GM18867 (cell line): Measurements from ENCODE around the gene RBBP8.

Experiments used
- ATAC-seq: cut with Tn5 transposase; IDR thresholded peaks from one replicate; pipeline ENCODE4 v1.9.1; 2021; ENCODE audit warnings: mild to moderate bottlenecking, moderate library complexity; ENCODE audit not compliant: unreplicated experiment

The RBBP8 gene

DNA sequence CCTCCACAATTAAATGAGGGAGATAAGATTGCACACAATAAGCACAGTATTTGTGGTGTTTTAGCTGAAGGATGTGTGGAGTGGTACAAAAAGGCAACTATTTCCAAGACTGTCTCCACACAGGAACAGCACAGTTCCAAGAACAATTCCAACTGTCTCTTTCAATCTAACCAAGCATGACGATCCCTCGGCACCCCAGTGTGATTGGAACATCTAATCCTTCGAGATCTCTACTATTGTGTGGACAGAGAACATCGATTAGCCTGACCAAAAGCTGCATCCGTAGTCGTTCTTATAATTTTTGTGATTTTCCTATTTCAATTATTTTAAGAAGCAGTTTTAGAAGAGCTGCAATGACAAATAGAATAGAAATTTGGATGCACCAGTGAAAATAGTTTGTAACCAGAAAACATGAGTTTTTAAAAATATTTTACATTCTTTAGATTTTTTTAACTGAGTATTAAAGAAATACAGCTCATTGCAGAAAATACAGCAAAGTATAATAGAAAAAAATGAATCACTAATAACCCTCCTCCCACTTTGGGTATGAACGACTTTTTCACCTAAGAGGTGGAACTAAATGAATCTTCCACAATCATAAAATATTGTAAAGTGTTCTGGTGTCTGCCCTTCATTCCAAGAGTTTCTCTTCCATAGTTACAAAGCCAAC, 125.8 kb downstream of the RBBP8 start:
- ATAC-seq = no peak

DNA sequence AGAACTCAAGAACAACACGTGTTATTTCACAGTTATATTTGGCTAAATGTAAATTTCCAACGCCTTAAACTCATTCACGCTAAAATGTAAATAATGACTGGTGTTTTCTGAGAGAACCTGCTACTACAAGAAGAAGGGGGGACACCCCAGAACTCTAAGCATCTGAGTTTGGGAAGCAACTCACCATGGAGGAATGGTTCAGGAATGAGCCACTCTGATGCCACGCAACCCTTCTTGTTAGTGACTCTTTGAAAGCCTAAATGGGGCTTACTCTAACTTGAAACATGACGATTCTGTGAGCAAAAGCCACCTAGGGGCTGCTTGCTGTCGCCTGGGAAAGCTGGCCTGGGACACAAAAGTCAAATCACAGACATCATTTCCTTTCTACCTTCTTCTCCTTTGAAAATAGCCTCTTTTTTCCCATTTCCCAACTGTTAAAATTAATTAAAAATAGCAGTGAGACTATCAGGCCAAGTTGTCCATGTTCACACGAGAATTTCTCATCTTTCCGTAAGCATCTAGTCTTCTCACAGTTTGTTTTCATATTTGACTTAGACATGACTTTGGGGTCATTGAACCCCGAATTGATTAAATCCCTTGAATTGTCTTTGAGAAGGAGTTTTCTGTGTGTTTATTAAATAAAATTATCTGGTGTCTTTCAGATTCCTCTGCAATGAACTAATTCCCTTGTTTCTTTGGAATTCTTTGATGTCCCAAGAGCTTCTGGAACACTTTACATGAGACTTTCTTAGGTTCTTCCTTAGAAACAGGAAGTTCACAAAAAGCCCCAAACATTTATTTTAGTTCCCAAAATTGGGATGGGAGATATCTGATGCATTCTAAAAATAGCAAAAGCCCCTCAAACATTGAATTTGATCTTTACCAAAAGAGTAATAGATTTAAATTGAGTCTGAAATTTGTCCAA, 126.7 kb downstream of the RBBP8 start:
- no peak for ATAC-seq

DNA sequence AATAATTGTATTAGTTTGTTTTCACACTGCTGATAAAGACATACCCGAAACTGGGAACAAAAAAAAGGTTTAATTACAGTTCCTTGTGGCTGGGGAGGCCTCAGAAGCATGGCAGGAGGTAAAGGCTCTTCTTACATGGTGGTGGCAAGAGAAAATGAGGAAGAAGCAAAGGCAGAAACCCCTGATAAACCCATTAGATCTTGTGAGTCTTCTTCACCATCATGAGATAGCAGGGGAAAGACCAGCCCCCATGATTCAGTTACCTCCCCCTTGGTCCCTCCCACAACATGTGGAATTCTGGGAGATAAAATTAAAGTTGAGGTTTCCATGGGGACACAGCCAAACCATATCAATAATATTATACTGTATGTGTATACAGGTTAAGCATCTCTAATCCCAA, 128.9 kb downstream of the RBBP8 start:
- ATAC-seq = no peak

DNA sequence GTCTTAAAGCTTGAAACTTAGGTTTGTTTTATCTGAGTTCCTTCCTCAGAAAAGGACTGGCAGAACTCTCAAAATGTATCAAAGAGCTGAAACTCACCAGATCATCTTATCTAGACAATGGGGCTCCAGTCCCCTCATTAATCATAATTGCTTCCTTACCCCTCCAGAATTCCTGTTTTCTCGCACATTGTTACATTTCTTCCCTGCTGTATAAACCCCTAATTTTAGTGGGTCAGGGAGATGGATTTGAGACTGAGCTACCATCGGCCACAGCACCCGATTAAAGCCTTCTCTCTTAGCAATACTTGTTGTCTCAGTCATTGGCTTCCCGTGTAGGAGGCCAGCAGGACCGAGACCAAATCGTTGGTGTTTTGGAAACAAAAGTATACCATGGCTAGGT, 130.4 kb downstream of the RBBP8 start:
- no peak for ATAC-seq

DNA sequence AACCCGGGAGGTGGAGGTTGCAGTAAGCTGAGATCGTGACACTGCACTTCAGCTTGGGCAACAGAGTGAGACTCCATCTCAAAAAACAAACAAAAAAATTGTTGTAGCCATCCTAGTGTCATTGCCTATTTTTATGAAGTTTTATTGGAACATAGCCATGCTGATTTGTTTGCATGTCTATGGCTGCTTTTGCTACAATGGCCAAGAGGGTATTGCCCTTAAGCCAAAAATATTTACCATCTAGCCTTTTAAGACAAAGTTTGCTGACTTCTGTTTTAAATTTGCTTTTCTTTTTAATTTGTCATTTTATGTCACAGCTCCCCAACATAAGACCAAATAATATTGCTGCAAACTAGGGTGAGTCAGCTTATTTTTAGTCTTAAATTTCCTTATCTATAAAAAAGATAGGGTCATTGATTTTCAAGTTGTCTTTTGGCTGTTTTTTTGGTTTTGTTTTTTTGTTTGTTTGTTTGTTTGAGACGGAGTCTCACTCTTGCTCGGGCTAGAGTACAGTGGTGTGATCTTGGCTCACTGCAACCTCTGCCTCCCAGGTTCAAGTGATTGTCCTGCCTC, 132.2 kb downstream of the RBBP8 start:
- no peak for ATAC-seq

DNA sequence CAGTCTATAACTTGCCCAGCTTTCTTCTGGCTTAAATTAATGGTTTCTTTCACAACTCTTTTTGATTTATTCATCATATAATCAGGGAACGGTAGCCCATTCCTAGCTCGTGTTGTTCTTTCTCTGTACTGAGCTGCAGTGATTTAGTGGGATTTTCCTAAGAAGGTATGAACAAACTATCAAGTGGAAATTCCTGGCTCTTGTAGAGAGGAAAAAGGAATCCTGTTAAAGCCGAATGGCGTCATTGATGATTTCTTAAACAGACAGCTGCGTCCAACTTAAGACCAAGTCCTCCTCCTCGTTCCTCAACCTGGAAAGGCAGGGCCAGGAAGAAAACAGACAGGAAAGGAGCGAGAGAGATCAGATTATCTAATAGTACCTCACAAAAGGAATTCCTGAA, 132.9 kb downstream of the RBBP8 start:
- no peak for ATAC-seq

DNA sequence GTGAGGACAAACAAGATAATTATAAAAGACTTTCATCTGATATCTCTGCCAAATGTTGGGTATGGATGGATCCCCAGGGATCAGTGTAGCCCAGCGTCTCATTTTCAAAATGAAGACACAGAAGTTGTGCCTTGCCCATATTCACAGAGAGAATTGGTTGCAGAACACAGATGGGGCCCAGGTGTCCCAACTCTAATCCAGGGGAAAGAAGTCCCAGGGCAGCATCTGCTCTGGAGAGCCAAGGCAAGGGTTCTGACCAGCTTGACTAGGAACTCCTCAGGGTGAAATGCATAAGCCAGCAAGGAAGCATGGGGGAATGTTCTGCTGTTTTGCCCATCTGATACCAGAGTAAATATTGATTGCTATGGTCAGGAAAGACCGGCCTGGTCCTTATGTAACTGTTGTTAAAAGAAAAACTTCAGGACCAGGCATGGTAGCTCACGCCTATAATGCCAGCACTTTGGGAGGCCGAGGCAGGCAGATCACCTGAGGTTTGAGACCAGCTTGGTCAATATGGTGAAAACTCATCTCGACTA, 133.4 kb downstream of the RBBP8 start:
- ATAC-seq = no peak

DNA sequence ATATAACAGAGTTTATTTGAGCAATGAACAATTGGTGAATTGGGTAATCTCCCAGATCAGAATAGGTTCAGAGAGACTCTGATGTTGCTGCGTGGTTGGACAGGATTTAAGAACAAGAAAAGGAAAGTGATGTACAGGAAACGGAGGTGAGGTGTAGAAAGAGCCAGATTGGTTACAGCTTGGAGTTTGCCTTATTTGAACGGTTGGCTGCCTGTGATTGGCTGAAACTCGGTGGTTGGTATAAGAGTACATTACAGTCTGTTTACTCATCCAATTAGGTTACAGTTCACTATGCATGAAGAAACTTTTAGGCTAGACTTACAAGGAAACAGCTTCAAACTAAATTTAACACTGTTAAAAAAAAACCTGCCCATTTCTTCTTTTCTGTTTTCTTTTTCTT, 134.1 kb downstream of the RBBP8 start:
- no peak for ATAC-seq

DNA sequence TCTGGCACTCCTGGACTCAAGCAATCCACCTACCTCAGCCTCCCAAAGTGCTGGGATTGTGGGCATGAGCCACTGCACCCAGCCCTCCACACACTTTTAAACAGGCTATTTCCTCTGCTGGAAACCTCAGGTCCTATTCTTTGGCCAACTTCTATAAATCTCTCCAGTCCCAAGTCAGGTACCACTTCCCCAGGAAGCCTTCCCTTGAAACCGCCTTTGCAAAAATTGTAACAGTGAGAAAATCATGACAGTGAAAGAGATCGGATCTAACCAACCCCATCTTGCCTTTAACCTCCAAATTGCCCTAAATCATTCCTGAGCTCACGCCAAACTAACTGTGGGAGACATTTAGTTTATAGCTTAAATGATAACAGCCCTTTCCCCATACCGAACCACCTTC, 134.9 kb downstream of the RBBP8 start:
- no peak for ATAC-seq

DNA sequence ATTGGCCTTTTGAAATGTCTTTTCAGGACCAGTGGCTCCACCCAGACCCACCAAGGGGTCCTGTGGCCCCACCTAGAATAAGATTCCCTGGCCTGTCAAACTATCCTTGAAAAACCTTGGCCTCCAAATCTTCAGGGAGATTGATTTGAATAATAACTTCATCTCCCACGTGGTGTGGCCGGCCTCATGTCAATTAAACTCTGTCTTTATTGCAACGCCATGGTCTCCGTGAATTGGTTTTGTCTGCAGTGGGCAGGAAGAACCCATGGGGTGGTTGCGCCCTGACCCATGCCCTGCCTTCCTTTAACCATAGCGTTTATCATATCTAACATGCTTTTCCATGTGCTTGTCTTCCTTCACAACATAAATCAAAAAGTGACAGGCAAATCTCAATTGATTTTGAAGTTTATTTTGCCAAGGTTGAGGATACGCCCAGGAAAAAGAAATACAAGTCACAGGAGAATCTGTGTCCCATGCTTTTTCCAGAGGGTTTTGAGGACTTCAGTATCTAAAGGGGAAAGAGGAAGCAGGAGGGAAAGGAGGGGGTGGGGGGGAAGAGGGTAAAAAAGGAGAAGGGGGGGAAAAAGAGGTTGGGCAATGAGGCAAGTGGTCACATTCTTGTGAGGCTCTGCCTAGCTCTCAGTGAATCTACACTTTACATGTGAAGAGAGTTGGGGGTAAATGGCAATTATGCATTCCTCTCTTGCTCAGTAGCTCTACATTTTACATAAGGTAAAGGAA, 135.6 kb downstream of the RBBP8 start:
- ATAC-seq = no peak

DNA sequence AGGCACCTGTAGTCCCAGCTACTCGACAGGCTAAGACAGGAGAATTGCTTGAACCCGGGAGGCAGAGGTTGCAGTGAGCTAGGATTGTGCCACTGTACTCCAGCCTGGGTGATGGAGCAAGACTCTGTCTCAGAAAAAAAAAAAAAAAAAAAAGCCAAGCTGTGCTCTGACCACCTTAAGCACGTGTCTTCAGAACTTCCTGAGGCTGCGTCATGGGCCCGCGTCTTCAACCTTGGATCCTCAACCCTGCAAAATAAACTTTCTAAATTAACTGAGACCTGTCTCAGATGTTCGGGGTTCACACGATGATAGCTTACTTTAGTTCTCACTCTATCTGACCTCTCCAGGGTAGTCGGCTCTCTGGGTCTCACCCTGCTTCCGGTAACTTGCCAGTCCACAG, 136.4 kb downstream of the RBBP8 start:
- ATAC-seq = no peak

DNA sequence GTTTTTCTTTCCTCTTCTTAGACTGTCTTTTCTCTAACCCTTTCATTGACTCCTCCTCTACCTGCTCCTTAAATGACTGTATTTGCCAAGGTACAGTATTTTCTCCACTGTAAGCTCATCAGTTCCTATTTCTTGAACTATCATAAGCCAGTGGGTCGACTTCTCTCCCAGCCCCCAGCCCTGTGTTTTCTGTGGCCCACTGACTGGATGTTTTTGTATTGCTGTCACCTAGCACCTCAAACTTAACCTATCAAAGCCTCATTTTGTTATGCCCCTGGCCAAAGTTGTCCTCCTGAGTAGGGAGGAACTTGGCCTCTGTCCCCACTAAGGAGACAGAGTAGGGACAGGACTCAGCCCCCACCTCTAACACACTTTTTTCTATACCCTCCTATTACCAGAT, 136.8 kb downstream of the RBBP8 start:
- no peak for ATAC-seq

DNA sequence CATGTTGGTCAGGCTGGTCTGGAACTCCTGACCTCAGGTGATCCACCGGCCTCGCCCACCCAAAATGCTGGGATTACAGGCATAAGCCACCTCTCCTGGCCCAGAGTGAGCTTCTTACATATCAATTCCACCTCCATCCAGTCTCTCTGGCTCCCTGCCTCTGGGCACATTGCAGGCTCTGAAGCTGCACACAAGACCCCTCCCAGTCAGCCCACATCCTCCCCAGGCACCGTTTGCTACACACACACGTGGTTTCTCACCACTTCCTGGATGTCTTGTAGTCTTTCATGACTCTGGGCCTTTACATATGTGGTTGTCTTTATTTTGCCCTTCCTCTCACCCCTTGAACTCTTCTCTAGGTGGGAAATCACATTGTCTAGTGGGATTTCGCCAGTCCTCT, 138.2 kb downstream of the RBBP8 start:
- peak; percentile 97 for ATAC-seq

DNA sequence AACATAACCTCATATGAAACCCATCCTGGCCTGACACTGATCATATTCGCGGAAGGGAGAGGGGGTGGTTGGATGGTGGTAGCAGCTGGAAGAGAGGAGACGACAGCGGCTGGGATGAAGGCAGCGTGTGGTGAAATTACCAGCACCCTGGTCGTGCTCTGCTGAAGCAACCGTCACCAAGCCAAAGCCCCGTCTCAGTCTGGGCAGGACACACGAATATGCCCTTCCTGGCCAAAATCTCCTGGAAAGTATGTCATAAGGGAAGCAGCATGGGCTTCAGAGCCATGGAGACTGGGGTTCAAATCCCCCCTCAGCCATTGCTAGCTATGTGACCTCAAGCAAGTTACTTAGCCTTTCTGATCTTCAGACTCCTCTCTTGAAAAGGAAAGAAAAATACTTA, 139.0 kb downstream of the RBBP8 start:
- ATAC-seq = no peak

DNA sequence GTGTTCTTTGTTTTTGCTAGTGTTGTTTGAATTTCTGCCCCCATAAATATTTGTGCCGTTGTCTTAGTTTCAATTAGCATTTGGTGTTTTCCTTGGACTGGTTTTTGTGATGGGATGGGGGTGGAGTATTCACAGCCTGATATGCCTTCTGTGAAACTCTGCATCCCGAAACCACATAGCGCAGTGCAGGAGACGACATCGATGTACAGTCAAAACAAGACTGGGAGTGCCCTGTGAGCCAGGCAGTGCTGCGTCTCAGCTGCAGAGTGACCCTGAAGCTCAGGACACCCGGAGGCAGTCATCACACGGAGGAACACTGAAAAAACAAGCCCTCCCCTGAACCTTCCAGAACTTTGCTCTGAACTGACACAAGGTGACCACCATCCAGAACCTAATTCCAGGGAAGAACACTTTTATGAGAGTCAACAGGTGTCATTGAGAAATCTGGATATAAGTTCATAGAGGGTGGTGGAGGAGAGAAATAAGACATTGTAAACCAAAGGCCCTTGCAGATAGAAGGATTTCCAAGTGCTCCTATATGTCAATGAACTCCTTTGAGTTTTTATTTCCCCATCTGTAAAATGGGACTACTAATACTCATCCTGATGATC, 141.0 kb downstream of the RBBP8 start:
- ATAC-seq = no peak
